ENCODE measurements around the gene ZFP62.

The ZFP62 gene

DNA sequence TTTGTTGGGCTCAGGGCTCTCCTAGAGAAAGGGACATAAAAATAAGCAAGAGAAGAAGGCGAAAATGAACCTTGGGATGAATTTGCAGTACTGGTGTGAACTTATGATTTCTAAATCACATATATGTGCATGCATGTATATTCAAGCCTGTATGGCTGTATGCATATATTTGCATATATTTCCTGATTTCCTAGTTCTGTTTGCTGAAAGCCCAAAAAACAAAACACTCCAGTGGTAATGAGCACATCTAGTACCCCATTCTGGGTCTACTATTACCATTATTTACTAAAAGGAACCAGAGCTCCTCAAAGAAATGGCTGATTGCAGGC, 7.3 kb downstream of the ZFP62 start:
- Histone ChIP-seq H3K9me3 (ENCODE audit: low read depth, low read length) (peaks cover 38% of the 10 kb centered on the region), H3K4me3 (no peak overlapping the region), H3K9ac (ENCODE audit: insufficient read length) (no peak overlapping the region), H3K27ac (no peak overlapping the region), H3K36me3 (ENCODE audit: insufficient read depth, low read length) (peaks cover 92% of the 10 kb centered on the region)
- no peak for TF ChIP-seq POLR2AphosphoS5 (IDR thresholded peaks at IDR 0.05; ENCODE audit: borderline replicate concordance, low read depth, low read length)
- no peak for TF ChIP-seq EZH2 (IDR thresholded peaks at IDR 0.05)
- TF ChIP-seq FOXP2 (optimal IDR thresholded peaks at IDR 0.05; ENCODE audit: control extremely low read depth, extremely low read length, insufficient read depth): no peak
- DNase-seq (ENCODE audit: low read depth, low spot score): no peak

DNA sequence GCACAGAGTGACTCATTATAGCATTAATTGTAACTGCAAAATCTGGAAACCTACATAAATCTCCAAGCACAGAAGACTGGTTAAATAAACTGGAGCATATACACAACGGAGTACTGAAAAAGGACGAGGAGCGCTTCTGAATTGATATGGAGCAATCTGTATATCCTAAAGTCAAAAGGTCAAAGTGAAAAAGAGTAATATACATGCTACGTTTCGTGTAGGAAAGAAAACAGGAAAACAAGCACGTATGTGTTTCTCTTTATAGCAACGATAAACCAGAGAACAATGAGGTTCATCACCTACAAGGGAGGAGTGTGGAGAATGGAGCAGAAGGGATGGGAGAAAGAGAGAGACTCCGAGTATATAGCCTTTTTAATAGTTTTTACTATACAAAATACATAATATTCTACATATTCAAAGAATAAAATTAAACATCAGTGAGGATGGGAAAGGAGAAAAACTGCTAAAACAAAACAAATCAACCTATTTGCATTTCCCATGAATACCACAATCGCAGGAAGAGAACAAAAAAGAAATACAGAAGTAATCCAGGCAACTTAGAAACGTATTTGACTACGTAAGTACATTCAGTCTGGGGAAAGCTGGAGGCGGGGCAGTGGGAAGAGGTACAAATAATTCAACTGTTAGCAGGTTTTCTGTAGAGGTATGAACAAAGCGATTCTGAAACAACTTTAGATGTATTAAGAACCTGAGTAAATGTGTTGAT, 7.8 kb downstream of the ZFP62 start:
- H3K9me3 ChIP-seq (ENCODE audit: low read depth, low read length): peaks cover 40% of the 10 kb centered on the region
- H3K27ac ChIP-seq: no peak overlapping the region

DNA sequence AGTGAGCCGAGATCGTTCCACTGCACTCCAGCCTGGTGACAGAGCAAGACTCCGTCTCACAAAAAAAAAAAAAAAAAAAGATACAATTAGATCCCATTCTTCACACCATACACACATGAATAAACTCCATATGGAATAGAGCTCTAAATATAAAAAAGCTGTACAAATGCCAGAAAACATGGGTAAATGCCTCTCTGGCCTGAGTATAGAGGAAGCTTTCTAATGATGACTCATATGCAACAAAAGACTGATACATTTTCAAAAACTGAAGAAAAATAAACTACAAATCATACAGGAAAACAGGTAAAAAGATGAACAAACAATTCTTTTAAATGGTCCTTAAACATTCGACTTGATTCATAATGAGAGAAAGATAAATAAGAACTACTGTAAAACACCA, 8.6 kb downstream of the ZFP62 start:
- H3K4me3 ChIP-seq: no peak overlapping the region
- no peak overlapping the region for H3K9ac ChIP-seq (ENCODE audit: insufficient read length)
- no peak for DNase-seq (ENCODE audit: low read depth, low spot score)
- no peak overlapping the region for H3K27ac ChIP-seq
- peaks cover 96% of the 10 kb centered on the region for H3K36me3 ChIP-seq (ENCODE audit: insufficient read depth, low read length)
- H3K9me3 ChIP-seq (ENCODE audit: low read depth, low read length): peaks cover 42% of the 10 kb centered on the region
- TF ChIP-seq POLR2AphosphoS5 (IDR thresholded peaks at IDR 0.05; ENCODE audit: borderline replicate concordance, low read depth, low read length) (no peak), EZH2 (IDR thresholded peaks at IDR 0.05) (no peak)

More for the DNA sequence above, 7.8 kb downstream of the ZFP62 start:
- Histone ChIP-seq H3K36me3 (ENCODE audit: insufficient read depth, low read length) (peaks cover 92% of the 10 kb centered on the region), H3K4me3 (no peak overlapping the region), H3K9ac (ENCODE audit: insufficient read length) (no peak overlapping the region)
- DNase-seq (ENCODE audit: low read depth, low spot score): no peak
- TF ChIP-seq POLR2AphosphoS5 (IDR thresholded peaks at IDR 0.05; ENCODE audit: borderline replicate concordance, low read depth, low read length) (no peak), FOXP2 (optimal IDR thresholded peaks at IDR 0.05; ENCODE audit: control extremely low read depth, extremely low read length, insufficient read depth) (no peak), EZH2 (IDR thresholded peaks at IDR 0.05) (no peak)

DNA sequence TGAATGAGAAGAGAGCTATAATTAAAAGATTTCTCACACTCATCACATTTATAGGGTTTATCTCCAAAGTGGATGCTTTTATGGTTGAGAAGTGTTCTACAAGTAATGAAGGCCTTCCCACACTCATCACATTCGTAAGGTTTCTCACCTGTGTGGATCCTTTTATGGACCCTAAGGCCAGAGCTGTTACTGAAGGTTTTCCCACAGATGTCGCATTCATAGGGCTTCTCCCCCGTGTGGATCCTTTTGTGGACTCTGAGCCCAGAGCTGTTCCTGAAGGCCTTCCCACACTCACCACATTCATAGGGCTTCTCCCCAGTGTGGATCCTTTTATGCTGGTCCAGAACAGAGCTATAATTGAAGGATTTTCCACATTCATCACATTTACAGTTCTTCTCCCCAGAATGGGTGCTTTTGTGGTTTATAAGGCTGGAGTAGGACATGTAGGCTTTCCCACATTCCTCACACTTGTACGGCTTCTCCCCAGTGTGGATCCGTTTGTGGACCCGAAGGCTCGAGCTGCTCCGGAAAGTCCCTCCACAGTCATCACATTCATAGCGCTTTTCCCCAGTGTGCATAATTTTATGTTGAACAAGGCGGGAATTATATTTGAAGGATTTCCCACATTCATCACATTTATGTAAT, 10.5 kb downstream of the ZFP62 start:
- Histone ChIP-seq H3K9ac (ENCODE audit: insufficient read length) (no peak overlapping the region), H3K36me3 (ENCODE audit: insufficient read depth, low read length) (peaks cover 79% of the 10 kb centered on the region), H3K9me3 (ENCODE audit: low read depth, low read length) (peaks cover 42% of the 10 kb centered on the region), H3K4me3 (no peak overlapping the region; the same call in 1 of the 2 replicates), H3K27ac (no peak overlapping the region)
- TF ChIP-seq EZH2 (IDR thresholded peaks at IDR 0.05): no peak
- no peak for TF ChIP-seq FOXP2 (optimal IDR thresholded peaks at IDR 0.05; ENCODE audit: control extremely low read depth, extremely low read length, insufficient read depth)
- TF ChIP-seq POLR2AphosphoS5 (IDR thresholded peaks at IDR 0.05; ENCODE audit: borderline replicate concordance, low read depth, low read length): no peak
- DNase-seq (ENCODE audit: low read depth, low spot score): no peak

DNA sequence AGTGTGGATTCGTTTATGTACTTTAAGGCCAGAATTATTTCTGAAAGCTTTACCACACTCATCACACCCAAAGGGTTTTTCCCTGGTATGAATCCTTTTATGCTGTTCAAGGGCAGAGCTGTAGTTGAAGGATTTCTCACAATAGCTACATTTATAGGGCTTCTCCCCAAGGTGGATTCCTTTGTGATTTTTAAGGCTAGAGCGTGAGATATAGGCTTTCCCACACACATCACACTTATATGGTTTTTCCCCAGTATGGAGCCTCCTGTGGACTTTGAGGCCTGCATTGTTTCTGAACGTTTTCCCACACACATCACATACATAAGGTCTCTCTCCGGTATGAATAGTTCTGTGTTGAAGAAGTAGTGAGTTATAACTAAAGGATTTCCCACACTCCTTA, 11.2 kb downstream of the ZFP62 start:
- no peak for DNase-seq (ENCODE audit: low read depth, low spot score)
- Histone ChIP-seq H3K9ac (ENCODE audit: insufficient read length) (no peak overlapping the region), H3K36me3 (ENCODE audit: insufficient read depth, low read length) (peaks cover 72% of the 10 kb centered on the region), H3K4me3 (no peak overlapping the region; the same call in 1 of the 2 replicates), H3K27ac (no peak overlapping the region), H3K9me3 (ENCODE audit: low read depth, low read length) (peaks cover 42% of the 10 kb centered on the region)
- TF ChIP-seq POLR2AphosphoS5 (IDR thresholded peaks at IDR 0.05; ENCODE audit: borderline replicate concordance, low read depth, low read length): no peak
- TF ChIP-seq EZH2 (IDR thresholded peaks at IDR 0.05): no peak
- no peak for TF ChIP-seq FOXP2 (optimal IDR thresholded peaks at IDR 0.05; ENCODE audit: control extremely low read depth, extremely low read length, insufficient read depth)

DNA sequence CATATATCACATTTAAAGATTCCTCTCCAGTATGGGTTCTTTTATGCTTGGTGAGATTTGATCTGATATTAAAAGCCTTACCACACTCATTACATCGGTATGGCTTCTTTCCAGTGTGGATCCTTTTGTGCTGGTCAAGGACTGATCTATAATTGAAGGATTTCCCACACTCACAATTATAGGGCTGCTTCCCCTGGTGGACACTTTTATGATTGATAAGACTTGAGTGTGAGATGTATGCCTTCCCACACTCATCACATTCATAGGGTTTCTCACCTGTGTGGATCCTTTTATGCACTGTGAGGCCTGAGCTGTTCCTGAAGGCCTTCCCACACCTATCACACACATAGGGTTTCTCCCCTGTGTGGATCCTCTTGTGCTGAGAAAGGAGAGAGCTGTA, 12.2 kb downstream of the ZFP62 start:
- H3K4me3 ChIP-seq: no peak overlapping the region
- H3K27ac ChIP-seq: no peak overlapping the region
- TF ChIP-seq EZH2 (IDR thresholded peaks at IDR 0.05) (no peak), FOXP2 (optimal IDR thresholded peaks at IDR 0.05; ENCODE audit: control extremely low read depth, extremely low read length, insufficient read depth) (no peak), POLR2AphosphoS5 (IDR thresholded peaks at IDR 0.05; ENCODE audit: borderline replicate concordance, low read depth, low read length) (no peak)
- no peak for DNase-seq (ENCODE audit: low read depth, low spot score)
- peaks cover 42% of the 10 kb centered on the region for H3K9me3 ChIP-seq (ENCODE audit: low read depth, low read length)
- H3K36me3 ChIP-seq (ENCODE audit: insufficient read depth, low read length): peaks cover 62% of the 10 kb centered on the region
- H3K9ac ChIP-seq (ENCODE audit: insufficient read length): no peak overlapping the region

DNA sequence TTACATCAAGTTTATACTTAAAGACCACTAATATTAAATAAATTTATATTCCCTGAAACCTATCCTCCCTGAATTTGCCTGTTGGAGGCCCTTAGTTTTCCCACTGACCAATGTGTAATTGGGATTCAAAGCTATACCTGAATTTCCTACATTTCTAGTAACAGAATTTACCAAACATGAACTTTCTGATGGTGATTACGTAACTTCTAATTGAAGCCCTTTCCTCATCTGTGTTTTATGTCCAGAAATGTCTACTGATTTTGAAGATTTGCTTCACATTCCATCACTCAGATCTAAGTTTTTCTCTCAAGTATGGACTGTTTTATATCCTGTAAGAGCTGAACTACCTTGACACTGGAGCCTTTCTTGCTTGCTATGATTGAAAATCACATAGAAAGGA, 12.8 kb downstream of the ZFP62 start:
- TF ChIP-seq EZH2 (IDR thresholded peaks at IDR 0.05) (no peak), POLR2AphosphoS5 (IDR thresholded peaks at IDR 0.05; ENCODE audit: borderline replicate concordance, low read depth, low read length) (no peak), FOXP2 (optimal IDR thresholded peaks at IDR 0.05; ENCODE audit: control extremely low read depth, extremely low read length, insufficient read depth) (no peak)
- Histone ChIP-seq H3K9ac (ENCODE audit: insufficient read length) (no peak overlapping the region), H3K27ac (no peak overlapping the region), H3K4me3 (no peak overlapping the region), H3K36me3 (ENCODE audit: insufficient read depth, low read length) (peaks cover 57% of the 10 kb centered on the region), H3K9me3 (ENCODE audit: low read depth, low read length) (peaks cover 42% of the 10 kb centered on the region)
- no peak for DNase-seq (ENCODE audit: low read depth, low spot score)

DNA sequence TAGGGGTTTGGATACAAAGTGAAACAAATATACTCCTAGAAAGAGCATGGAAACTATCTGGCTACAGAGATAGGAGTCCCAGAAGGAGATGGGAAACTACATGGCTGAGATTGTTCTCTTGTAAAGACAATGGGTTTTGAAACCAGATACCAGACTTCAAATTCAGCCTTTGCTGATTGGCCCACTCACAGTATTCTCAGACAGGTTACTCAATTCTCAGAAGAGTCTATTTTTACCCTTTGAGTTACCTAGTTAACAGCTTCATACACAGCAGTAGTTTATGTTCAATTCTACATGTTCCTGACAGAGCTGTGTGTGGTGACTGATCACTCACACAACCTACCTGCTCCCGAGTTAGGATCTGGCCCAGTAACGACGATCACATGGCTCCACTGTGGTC, 14.1 kb downstream of the ZFP62 start:
- no peak for TF ChIP-seq FOXP2 (optimal IDR thresholded peaks at IDR 0.05; ENCODE audit: control extremely low read depth, extremely low read length, insufficient read depth)
- TF ChIP-seq POLR2AphosphoS5 (IDR thresholded peaks at IDR 0.05; ENCODE audit: borderline replicate concordance, low read depth, low read length): no peak
- no peak for TF ChIP-seq EZH2 (IDR thresholded peaks at IDR 0.05)
- no peak overlapping the region for H3K4me3 ChIP-seq
- H3K36me3 ChIP-seq (ENCODE audit: insufficient read depth, low read length): peaks cover 45% of the 10 kb centered on the region
- H3K27ac ChIP-seq: no peak overlapping the region
- no peak for DNase-seq (ENCODE audit: low read depth, low spot score)
- no peak overlapping the region for H3K9ac ChIP-seq (ENCODE audit: insufficient read length)
- H3K9me3 ChIP-seq (ENCODE audit: low read depth, low read length): peaks cover 37% of the 10 kb centered on the region

Measured in SK-N-MC (cell line).